GM12875 (cell line): ENCODE data around the gene NRDE2.

Experiments used
- H3K4me3 ChIP-seq: one replicate; pipeline ENCODE4 v1.5.1; 2011; ENCODE audit warnings: low read depth, low read length, control low read depth
- CTCF ChIP-seq: IDR thresholded peaks from 2 replicates; pipeline ENCODE4 v1.5.1; 2011; ENCODE audit warnings: low read depth, mild to moderate bottlenecking, control low read depth, inconsistent platforms, low read length, moderate library complexity, borderline replicate concordance; ENCODE audit not compliant: insufficient read depth

NRDE2 gene

GRCh38 chr14:90290337-90291011 lies 41.3 kb downstream of the NRDE2 start:
- no peak overlapping the region for H3K4me3 ChIP-seq
- TF ChIP-seq CTCF: no peak

GRCh38 chr14:90288651-90289355 lies 42.9 kb downstream of the NRDE2 start:
- H3K4me3 ChIP-seq: no peak overlapping the region
- no peak for TF ChIP-seq CTCF

GRCh38 chr14:90287791-90288190 lies 44.0 kb downstream of the NRDE2 start:
- TF ChIP-seq CTCF: no peak
- H3K4me3 ChIP-seq: no peak overlapping the region

GRCh38 chr14:90281756-90282155 lies 50.0 kb downstream of the NRDE2 start:
- TF ChIP-seq CTCF: no peak
- no peak overlapping the region for H3K4me3 ChIP-seq

GRCh38 chr14:90281261-90281660 lies 50.5 kb downstream of the NRDE2 start:
- no peak overlapping the region for H3K4me3 ChIP-seq
- TF ChIP-seq CTCF: no peak

- no peak overlapping the region for H3K4me3 ChIP-seq
- no peak for TF ChIP-seq CTCF
Measured at GRCh38 chr14:90280096-90280495, 51.6 kb downstream of the NRDE2 start.
